GM19043 (cell line): Measurements from ENCODE around the gene ELAVL1.
A peak's percentile ranks its signal among the peaks of the same experiment; 100 is the strongest.

Source experiments
- ATAC-seq: cut with Tn5 transposase; IDR thresholded peaks from one replicate; pipeline ENCODE4 v1.9.1; 2021; ENCODE audit warnings: low read depth; ENCODE audit not compliant: unreplicated experiment

The ELAVL1 gene

GRCh38 chr19:8022275-8022674 lies 16.8 kb upstream of the ELAVL1 start:
- ATAC-seq: no peak

GRCh38 chr19:8021374-8021773 lies 15.9 kb upstream of the ELAVL1 start:
- ATAC-seq: no peak

- ATAC-seq: no peak
Measured at GRCh38 chr19:8020681-8021080, 15.2 kb upstream of the ELAVL1 start.

GRCh38 chr19:8017808-8018207 lies 12.4 kb upstream of the ELAVL1 start:
- ATAC-seq: no peak

GRCh38 chr19:8004723-8005513 lies 523 bp downstream of the ELAVL1 start:
- peak; percentile 14 for ATAC-seq

GRCh38 chr19:8004001-8004400 lies 1.4 kb downstream of the ELAVL1 start:
- ATAC-seq: no peak

GRCh38 chr19:8001995-8002849 lies 3.2 kb downstream of the ELAVL1 start:
- ATAC-seq: peak; percentile 42

GRCh38 chr19:8001651-8001994 lies 3.8 kb downstream of the ELAVL1 start:
- no peak for ATAC-seq

- ATAC-seq: no peak
Measured at GRCh38 chr19:8000298-8001038, 5.0 kb downstream of the ELAVL1 start.

- ATAC-seq: no peak
Measured at GRCh38 chr19:7999376-7999775, 6.1 kb downstream of the ELAVL1 start.

GRCh38 chr19:7997809-7998480 lies 7.5 kb downstream of the ELAVL1 start:
- ATAC-seq: no peak

GRCh38 chr19:7996883-7997282 lies 8.6 kb downstream of the ELAVL1 start:
- ATAC-seq: no peak

- ATAC-seq: no peak
Measured at GRCh38 chr19:7995810-7996158, 9.7 kb downstream of the ELAVL1 start.

- ATAC-seq: no peak
Measured at GRCh38 chr19:7994928-7995809, 10.3 kb downstream of the ELAVL1 start.

- no peak for ATAC-seq
Measured at GRCh38 chr19:7994114-7994513, 11.3 kb downstream of the ELAVL1 start.

GRCh38 chr19:7993560-7993959 lies 11.9 kb downstream of the ELAVL1 start:
- ATAC-seq: no peak

- ATAC-seq: no peak
Measured at GRCh38 chr19:7992575-7992974, 12.9 kb downstream of the ELAVL1 start.

- no peak for ATAC-seq
Measured at GRCh38 chr19:7989071-7989575, 16.3 kb downstream of the ELAVL1 start.

- ATAC-seq: no peak
Measured at GRCh38 chr19:7988307-7988706, 17.1 kb downstream of the ELAVL1 start.
